NCI-H146 treated with DMSO at 0.1 percent for 48 hours (cell line): ENCODE measurements around the gene KPNA1.

ENCODE experiments used
- DNase-seq: peaks from one replicate; lab custom pipeline; 2025; ENCODE audit not compliant: unreplicated experiment; lab: John Stamatoyannopoulos, UW

The KPNA1 gene

GRCh38 chr3:122514123-122515019, at the start of gene KPNA1:
TSS of gene KPNA1 (minus strand) at chr3:122514939. CDS start at chr3:122496565, 18,374 bp downstream.
- DNase-seq: peak; percentile 84

DNA sequence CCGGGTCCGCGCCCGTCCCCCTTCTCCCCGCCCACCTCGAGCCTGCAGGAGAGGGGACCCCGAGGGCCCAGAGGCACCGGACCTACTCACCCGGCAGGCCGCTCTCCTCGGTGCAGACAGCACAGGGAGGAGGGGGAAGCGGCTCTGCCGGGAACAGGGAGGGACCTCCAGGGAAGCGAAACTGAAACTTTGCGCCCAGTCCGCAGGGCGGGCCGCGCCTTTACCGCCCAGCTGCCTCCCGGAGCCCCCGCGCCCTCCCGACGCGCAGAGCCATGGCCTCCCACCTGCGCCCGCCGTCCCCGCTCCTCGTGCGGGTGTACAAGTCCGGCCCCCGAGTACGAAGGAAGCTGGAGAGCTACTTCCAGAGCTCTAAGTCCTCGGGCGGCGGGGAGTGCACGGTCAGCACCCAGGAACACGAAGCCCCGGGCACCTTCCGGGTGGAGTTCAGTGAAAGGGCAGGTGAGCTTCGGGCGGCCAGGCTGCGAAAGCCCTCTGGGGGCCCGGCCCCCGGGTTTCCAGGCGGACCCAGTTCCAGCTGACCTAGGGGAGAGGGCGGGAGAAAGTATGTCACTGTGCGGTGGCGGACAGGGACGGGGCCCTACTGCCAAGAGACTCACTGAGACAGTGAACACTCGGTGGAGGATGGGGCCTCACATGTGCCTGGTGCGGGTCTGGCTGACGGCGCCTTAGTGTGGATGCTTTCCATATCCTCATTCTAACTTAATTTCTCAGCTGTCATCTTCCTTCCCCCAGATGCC, 49.6 kb upstream of the KPNA1 start, which contains the start of the genes DTX3L and PARP9:
DTX3L (plus strand) TSS at position 184 of the 758 bp plus-strand sequence; CDS start at position 273, 89 bp downstream.
PARP9 (minus strand) TSS at position 146 of the 758 bp plus-strand sequence. CDS start 4,680 bp downstream, outside the sequence.
- peak; percentile 85 for DNase-seq

DNA sequence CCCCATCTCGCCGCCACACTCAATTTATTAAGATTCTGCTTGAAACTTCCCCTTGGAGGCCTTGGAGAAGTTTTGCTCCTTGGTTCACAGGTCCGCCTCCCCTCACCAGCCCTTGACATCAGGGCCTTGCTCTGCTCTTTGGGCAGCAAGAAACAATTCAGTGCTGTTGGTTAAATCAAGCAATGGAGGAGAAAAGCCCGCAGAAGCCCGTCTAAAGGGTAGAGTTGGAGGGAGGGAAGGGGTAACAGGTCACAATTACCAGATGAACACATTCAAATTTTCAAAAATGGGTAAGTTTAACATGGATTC, 48.9 kb upstream of the KPNA1 start:
- DNase-seq: peak; percentile 23

- DNase-seq: no peak
These were observed 48.4 kb upstream of the KPNA1 start for GRCh38 chr3:122562923-122563716.

DNA sequence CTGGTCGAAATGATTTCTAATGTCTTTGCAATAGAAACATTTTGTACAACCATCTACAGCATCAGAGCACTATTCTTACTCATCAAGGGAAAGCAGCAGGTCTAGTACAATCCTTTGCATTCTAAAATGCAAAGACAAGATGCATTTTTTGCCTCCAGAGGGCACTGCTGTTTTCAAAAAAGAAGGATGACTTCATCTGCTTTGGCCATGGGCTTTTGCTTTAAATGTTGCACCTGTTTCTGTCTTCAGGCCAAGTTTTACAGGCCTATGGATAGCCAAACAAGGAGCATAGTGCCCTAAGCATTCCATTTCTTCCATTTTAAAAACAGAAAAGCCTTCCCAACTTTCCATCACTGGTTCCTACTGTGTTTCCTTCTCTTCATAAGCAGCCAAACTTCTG, 45.9 kb upstream of the KPNA1 start:
- DNase-seq: peak; percentile 55

DNA sequence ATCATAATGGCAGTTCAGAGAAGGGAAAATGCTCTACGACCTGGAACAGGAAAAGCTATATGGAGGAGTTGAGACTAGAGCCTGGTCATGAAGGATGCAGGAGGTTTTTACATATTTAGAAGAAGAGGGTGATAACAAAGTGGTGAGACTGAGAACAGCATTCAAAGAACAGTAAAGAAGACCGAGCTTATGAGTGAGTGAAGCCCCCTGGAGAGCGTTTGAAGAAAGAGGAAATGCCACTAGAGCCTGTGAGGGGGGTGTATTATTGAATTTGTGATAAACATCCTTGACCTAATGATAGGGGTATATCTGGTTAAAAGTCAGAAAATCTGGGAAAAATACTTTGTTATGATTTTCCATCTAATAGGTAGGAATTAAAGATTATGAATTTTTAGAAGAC, 45.2 kb upstream of the KPNA1 start:
- DNase-seq: no peak

GRCh38 chr3:122558605-122559004, 43.9 kb upstream of the KPNA1 start:
- no peak for DNase-seq

DNA sequence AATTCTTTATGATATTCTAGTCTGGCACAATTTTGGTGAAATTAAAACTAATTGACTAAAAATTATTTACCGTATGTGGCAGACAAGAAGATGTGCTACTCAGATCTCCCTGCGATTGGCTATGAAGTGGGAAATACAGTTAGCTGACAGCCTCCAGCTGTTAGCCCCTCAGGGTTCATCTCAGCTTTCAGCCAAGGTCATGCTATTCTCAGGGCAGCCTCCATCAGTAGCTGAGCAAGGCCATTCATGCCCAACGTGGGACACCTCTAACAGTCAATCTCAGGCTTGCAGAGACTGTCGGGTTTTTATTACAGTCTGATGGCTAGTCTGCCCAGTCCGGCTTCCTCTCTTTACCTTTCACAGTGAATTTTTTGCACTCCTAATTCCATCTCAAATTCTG, 42.6 kb upstream of the KPNA1 start:
- no peak for DNase-seq

GRCh38 chr3:122555275-122556071, 40.7 kb upstream of the KPNA1 start:
- DNase-seq: no peak

DNA sequence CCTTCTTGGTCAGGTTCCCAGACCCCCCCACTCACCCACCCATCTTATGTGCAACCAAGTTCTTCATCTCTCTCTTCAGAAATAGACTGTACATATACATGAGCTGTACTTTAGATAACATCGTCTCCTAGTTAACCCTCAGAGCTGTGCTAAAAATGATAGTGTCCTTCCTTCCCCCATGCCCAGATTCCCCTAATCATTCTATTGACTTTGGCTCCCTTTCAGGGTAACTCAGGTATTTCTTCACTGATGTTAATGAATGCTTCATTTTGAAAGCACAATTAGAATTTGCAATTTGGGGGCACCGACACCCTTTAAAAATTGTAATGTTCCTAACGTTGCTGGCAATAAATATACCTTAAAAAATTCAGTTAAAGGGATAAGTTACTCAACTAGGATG, 38.4 kb upstream of the KPNA1 start:
- no peak for DNase-seq

DNA sequence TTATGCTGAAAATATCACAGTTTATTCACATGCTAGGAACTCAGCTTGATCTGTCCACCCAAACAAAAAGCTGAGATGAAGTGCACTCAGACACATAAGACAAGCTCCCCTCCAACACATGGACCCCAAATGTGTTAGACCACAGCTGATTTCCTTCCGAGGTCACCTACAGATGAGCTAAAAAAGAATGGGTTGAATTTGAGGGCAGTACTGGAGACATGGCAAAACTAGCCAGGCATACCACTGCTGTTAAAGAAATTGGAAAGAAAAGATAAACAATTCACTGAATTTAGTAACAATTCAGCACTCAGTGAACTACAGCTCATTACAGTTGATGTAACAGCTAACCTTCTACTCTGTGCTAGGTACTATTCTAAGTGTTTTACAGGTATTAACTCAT, 33.9 kb upstream of the KPNA1 start:
- DNase-seq: no peak

DNA sequence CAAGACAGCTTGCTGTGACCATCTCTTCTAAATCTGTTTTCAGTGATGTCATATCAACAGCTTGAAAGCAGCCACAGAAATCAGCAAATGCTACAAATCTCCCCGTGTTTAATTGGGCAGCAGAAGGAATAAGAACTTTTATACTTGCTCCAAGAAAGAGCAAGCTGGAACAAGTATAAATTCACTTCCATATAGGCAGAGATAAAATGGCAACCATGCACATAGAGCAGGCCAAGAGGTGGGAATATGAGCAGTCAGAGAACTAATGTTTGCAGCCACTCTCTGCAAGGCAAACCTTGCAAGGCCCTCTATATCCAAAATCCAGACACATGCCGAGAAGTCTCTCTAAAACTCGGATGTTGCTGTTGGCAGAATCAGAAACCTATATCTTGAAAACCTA, 33.3 kb upstream of the KPNA1 start:
- DNase-seq: no peak

- no peak for DNase-seq
These were observed 31.4 kb upstream of the KPNA1 start for GRCh38 chr3:122546151-122546550.

GRCh38 chr3:122538956-122539490, 24.3 kb upstream of the KPNA1 start:
- DNase-seq: no peak

DNA sequence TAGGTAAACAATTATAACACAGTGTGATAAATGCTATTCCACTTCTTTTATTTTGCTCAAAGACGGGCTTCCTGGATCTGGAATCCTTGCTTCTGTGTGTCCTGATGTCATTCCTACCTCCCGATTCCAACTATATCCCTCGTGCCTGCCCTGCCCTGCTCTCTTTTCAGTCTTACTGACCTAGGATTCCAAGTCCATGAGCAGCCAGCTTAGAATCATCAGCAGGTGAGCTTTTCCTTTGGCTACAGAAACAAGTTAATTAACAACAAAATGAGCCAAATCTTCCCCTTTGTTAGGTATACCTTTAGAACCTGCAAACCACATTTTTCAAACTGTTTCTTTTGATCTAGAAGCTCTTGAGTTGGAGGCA, 21.9 kb upstream of the KPNA1 start:
- DNase-seq: no peak

DNA sequence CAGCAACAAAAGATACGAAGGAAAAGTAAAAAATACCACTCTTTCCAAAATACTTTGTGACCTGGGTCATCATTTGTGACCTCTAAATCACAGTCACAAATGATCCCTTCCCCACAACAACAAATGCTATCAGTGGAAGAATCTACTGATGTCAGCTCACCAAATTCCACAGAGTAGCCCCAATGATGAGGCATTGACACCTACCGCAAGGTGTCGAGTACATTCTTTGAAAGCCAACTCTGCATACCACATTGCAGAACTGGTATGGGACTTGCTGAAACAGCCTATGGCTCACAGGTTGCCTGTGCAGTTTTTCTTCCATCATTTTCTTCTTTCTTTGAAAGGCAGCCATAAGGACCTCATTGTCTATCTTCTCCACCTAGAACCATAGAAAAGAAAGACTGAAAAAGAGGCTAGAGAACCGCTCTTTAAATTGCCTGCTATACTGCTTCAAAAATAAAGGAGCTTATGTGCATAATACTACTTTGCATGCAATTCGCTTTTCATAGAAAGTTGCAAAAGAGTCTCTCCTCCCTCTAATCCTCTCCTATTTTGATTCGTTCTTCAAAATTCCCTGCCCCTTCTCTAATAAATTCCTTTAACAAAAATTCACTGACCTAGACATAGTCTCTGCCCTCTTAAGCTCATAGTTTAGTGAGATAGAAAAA, 21.4 kb upstream of the KPNA1 start:
- DNase-seq: no peak

DNA sequence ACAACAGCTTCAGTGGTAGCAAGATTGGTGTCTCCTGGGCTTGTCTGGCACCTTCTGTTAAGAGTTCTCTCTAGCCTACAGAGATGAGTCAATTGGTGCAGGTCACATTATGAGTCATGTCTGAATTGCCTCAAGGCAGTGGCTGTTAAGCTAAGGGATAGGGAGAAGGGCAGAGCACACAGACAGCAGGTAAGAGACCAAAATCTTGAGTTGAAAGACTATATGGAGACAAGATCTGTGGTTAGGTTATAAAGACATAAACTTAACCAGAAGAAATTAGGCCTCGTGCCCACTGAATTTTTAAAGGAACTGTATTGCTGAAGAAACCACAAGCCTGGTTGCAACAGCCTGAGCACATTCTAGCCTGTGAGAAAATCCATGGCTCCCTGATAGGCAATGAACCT, 19.2 kb upstream of the KPNA1 start:
- no peak for DNase-seq

GRCh38 chr3:122533480-122533879, 18.7 kb upstream of the KPNA1 start:
- DNase-seq: no peak

DNA sequence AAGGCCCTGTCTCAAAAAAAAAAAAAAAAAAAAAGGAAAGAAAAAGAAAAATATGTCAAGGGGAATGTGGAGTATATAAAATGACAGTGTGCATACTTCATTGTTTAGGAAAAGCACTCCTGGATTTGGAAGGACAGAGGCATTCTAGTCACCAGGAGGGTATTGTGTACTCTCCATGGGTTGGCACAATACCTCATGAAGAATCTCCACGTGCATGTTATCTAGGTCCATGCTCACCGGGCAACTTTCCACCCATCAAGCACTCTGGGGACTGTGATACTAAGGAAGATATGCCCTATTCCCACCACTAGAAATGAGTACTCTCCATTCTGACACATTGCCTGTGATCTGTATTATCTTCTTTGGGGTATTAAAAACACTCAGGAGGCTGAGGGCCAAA, 15.4 kb upstream of the KPNA1 start:
- no peak for DNase-seq

GRCh38 chr3:122523317-122523716, 8.6 kb upstream of the KPNA1 start:
- DNase-seq: no peak
